GM19397 (cell line): ENCODE measurements around the gene HERC4.

ENCODE experiments used
- ATAC-seq: cut with Tn5 transposase; IDR thresholded peaks from one replicate; pipeline ENCODE4 v1.9.1; 2021; ENCODE audit warnings: mild to moderate bottlenecking, moderate library complexity; ENCODE audit not compliant: unreplicated experiment

HERC4 gene, protein sequence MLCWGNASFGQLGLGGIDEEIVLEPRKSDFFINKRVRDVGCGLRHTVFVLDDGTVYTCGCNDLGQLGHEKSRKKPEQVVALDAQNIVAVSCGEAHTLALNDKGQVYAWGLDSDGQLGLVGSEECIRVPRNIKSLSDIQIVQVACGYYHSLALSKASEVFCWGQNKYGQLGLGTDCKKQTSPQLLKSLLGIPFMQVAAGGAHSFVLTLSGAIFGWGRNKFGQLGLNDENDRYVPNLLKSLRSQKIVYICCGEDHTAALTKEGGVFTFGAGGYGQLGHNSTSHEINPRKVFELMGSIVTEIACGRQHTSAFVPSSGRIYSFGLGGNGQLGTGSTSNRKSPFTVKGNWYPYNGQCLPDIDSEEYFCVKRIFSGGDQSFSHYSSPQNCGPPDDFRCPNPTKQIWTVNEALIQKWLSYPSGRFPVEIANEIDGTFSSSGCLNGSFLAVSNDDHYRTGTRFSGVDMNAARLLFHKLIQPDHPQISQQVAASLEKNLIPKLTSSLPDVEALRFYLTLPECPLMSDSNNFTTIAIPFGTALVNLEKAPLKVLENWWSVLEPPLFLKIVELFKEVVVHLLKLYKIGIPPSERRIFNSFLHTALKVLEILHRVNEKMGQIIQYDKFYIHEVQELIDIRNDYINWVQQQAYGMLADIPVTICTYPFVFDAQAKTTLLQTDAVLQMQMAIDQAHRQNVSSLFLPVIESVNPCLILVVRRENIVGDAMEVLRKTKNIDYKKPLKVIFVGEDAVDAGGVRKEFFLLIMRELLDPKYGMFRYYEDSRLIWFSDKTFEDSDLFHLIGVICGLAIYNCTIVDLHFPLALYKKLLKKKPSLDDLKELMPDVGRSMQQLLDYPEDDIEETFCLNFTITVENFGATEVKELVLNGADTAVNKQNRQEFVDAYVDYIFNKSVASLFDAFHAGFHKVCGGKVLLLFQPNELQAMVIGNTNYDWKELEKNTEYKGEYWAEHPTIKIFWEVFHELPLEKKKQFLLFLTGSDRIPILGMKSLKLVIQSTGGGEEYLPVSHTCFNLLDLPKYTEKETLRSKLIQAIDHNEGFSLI

DNA sequence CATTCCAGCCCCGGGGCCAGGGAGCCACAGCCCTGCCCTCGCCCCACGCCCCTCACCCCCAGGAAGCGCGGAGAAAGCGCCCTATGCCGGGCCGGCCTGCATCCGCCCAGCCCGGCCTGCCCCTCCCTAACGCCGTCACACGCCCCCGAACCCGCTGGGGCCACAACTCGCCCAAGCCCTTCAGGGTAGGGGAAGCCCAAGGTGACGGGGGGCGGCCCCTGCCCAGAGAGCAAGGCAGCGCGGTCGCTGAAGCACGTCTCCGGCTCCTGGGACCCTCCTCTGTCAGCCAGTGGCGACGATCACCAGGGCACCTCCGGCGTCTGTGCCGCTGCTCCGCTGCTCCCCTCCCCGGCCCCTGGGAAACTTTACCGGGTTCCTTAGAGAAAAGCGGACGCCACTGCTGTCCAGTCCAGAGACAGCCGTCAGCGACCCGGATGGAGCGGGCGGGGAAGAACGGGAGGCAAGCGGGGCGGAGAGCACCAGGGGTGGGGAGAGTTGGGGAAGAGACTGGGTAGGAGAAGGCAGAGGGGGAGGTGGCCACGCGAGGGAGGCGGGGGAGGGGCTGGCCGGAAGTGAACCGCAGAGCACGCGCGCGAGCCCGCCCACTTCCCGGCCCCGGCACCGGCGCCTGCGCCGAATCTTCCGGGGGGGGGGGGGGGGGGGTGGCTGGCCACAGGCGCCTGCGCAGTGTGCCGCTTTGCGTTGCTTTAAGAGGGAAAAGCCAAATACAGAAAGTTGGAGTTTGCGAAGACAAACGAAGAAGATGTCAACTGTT lies at the start of gene HERC4:
TSS of gene HERC4 (minus strand) at position 509 of the 775 bp plus-strand sequence. CDS start 2,175 bp downstream, outside the sequence.
- ATAC-seq, result peak; percentile 95

DNA sequence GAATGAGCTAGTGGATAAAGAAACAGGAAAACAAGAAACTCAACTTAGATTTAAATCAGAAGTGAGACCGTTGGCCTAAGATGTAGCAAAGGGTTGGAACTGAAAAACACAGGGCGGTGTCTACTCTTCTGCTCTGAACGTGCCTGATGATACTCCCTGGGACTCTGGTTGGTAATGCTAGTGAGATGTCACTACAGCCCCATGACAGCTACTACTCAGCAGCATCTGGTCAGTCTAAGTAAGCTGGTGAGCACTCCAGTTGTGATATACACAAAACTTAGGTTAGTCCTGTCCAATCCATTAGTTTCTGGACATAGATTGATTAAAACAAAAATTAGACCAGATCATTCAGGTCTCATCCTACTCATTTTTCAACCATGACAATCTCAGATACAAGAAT lies 49.6 kb upstream of the HERC4 start:
- ATAC-seq, result no peak

DNA sequence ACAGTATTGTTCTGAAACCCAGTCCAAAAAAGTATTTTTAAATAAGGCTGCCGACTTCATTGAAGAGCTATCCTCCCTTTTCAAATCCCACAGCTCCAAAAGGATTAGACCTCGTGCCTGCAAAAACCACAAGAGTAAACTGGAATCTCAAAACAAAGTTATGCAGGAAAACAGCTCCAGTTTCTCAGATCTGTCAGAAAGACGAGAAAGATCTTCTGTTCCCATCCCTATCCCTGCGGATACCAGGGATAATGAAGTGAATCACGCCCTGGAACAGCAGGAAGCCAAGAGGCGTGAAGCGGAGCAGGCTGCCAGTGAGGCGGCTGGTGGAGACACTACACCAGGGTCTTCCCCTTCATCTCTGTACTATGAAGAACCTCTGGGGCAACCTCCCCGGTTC lies 46.8 kb upstream of the HERC4 start:
- no peak for ATAC-seq

DNA sequence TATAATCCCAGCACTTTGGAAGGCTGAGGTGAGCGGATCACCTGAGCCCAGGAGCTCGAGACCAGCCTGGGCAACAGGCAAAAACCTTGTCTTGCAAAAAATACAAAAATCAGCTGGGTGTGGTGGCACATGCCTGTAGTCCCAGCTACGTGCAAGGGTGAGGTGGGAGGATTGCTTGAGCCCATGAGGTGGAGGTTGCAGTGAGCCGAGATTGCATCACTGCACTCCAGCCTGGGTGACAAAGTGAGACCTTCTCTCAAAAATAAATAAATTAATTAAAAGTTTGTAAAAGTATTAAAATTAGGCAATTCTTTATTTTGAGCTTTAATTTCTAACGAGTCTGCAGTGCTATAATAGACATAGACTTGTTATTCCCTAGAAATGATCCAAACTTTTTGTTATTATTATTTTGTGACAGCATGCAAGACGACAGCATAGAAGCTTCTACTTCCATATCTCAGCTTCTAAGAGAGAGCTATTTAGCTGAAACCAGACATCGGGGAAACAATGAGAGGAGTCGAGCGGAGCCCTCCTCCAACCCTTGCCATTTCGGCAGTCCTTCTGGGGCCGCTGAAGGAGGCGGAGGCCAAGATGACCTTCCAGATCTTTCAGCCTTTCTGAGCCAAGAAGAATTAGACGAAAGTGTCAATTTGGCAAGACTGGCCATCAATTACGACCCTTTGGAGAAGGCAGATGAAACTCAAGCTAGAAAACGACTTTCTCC lies 46.1 kb upstream of the HERC4 start:
- no peak for ATAC-seq

DNA sequence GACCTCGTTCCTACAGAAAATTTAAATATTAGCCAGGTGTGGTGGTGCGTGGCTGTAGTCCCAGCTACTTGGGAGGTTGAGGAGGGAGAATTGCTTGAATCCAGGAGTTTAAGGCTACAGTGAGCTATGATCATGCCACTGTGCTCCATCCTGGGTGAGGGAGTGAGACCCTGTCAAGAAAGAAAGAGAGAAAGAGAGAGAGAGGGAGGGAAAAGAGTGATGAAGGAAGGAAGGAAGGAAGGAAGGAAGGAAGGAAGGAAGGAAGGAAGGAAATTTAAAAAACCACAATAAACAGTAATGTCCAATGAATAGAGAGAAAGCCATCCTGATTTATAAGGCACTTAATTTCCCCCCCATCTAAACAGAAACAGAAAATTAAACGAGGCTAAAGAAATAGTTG lies 43.6 kb upstream of the HERC4 start:
- ATAC-seq, result no peak

DNA sequence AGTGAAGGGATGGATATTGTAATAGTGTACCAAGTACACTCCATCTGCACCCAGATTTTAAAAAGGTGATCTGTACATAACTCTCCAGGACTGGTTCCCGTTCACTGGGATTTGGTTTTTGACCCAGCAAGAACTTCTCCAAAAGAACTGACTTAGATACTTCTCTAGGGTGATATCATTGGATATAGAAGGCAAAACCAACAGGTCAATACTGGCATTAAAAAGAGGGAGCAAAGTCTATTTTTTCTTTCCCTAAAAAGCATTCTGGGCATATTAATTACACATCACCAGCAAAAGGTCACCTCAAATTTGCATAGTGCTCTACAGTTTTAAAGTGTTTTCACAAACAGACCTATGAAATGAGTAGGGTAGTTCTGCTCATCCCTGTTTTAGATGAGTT lies 37.8 kb upstream of the HERC4 start:
- no peak for ATAC-seq

DNA sequence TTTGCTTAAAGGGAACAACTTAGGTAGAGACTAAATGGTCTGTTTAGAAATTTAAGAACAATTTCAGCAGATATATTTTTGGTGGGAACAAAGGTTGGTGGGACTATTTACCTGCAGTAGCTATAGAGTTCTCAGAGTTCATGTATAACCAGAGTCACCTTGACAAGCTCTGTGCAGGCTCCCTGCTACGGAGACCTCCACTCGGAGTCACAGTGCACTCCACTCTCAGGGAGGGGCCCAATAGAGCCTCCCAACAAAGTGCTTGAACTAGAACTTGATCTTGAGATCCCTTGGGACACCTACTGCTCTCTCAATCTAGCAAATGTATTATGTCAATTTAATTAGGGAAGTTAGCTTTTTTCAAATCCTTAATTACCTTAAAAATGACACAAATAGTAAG lies 36.5 kb upstream of the HERC4 start:
- no peak for ATAC-seq

DNA sequence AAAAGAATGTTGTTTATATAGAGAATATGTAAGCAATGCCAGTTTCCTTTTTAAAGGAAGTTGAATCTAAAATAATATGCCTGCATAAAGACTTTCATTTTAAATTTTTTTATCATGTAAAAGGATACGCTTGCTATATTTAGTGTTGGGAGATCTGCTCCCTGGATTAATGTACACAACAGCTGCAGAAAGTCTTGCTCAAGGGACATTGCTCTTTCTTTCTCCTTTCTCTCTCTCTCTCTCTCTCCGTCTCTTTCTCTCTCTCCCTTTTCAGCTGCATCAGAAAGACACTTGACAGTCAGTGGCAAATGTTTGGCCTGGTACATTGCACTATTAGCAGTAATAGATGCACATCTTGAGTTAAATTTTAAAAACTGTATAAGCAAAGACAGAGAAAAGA lies 34.9 kb upstream of the HERC4 start:
- no peak for ATAC-seq

DNA sequence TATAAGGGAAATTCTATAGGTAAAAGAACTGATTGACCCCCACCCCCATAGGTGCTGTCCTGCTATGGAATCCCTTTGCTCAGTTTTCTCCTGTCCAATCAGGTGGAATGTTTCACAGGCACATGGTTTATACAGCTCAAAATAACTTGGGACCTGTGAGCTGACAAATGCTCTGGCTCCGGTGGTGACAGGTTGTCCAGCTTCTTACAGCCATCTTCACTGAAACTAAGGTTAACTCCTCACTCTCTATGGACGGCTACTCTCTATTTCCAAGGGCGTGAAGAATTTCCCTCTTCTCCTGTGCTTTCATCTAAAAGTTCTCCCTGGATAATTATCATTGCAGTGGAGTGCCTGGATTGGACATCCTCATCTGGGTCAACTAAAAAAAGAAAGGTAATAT lies 34.2 kb upstream of the HERC4 start, which contains the start of gene MYPN:
TSS of gene MYPN (plus strand) at position 158 of the 400 bp plus-strand sequence. CDS start 11,951 bp downstream, outside the sequence.
- ATAC-seq, result no peak

DNA sequence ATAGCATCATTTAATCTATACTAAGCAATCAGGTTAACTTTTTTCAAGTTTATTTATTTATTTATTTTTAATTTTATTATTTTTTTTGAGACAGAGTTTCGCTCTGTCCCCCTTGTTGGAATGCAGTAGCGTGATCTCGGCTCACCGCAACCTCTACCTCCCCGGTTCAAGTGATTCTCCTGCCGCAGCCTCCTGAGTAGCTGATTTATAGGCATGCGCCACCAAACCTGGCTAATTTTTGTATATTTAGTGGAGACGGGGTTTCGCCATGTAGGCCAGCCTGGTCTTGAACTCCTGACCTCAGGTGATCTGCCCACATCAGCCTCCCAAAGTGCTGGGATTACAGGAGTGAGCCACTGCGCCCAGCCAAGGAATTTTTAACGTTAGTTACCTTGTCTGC lies 33.6 kb upstream of the HERC4 start:
- no peak for ATAC-seq

DNA sequence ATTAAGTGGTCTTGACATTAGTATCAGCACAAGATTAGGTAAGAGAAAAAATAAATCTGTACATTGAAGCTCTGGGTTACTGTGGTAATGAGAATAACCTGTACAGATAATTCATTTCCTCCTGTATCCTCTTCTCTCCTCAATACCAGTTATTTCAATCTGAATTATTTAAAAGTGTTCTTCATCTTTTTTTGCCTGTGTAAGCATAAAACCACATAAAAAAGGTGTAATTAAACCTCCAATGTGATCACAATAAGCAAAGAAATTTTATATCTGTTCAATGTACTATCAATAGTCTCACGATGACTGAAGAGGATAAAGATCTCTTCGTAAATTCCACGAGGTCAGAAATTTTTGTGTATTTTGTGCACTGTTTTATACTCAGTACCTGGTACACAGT lies 33.0 kb upstream of the HERC4 start:
- ATAC-seq, result no peak

DNA sequence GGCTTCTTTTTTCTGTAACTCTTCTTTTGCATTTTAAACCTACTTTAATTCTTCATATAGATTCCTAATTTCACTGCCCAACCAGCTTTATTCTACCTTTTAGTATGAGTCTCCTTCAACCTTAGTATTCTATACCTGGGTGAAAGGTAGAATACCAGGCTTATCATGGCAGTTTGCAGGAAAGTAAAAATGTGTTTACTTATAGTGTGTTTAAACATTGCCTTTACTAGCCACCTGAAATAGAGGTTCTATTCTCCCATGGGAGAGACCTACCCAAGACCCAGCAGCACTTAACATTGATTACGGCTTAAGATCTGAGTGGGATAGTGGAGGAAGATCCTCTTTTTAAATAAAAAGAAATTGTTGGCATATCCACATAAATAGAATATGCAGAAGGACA lies 32.6 kb upstream of the HERC4 start:
- ATAC-seq, result no peak

DNA sequence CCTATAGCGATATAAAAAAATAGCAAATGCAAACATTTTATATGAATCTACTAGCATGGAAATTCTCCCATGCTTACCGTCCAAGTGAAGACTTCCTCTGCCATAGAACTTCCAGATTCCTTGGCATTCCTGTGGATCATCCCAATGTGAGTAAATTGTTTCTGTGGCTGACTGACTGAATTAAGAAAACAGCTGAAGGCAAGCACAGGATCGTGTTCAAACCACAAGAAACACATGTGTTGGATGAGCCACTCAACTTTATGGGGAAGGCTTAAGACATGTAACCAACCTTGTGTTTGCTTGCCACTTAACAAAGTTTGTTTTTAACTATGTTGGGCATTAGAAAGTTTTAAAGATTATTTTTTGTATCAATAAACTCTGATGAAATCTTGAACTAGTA lies 31.6 kb upstream of the HERC4 start:
- no peak for ATAC-seq

DNA sequence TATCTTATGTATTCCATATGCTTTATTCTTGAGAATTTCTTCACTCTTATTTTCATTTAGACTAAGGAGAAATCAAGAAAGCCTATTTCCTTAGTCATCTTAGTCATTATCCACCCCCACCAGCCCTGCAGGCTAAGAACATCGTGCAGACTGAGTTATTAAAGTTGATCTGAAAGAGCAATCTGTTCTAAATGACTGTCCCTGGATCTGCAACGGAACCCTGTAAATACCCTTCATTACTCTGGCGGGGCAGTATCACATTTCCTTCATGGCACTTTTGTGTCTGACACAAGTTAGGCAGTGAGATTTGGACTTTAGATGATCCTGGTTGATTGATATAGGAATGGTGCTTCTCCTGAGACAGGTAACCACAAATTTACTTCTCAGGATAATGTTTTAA lies 30.7 kb upstream of the HERC4 start:
- ATAC-seq, result no peak

DNA sequence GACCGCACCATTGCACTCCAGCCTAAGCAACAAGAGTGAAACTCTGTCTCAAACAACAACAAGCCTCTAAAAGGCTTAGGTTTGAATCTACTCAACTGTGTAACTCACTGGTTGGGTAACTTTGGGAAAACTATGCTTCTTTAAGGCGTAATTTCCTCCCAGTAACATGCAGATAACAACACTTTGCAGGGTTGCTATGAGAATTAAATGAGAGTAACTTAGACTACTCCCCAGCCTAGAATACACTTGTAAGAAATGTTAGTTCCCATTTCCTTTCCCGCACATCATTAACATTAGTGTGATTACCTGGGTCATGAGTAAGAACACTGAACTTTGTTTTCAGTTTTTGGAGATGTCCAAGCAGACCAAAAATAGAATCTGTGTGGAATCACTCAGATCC lies 28.8 kb upstream of the HERC4 start:
- no peak for ATAC-seq

DNA sequence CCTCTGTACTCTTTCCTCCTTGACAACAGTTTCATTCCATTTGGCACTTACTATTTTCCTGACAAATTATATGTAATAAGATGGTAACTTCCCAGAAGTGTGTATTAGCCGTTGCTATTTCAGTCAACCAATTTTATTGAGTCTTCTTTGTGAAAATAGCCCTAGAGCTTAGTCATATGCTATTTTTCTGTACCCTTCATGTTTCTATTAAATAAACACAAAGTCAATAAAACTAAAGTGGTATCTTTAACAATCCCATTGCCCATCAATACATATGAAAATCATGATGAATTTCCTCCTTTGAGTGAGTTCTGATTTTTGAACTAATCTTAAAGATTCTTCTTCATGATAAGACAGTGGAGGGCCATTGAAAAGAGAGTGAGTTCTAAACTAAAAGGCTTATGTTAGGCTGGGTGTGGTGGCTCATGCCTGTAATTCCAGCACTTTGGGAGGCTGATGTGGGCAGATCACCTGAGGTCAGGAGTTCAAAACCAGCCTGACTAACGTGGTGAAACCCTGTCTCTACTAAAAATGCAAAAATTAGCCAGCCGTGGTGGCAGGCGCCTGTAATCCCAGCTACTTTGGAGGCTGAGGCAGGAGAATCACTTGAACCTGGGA lies 28.3 kb upstream of the HERC4 start:
- no peak for ATAC-seq

DNA sequence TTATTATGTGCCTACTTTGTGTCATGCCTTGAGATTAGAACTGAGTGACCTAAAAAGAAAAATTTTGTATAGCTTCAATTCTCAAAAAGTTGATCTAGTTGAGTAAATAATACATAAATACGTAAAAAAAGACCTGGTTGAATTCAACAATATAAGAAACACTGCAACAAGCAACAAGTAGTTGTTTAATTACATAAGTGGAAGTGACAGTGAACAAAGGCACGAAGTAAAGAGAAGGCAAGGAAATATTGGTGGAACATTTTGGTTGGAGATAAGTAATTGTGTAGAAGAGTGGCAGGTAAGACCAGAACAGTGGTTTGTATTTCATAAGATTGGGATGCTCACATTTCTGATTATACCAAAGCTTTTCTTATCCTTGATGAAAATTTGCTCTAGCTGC lies 26.0 kb upstream of the HERC4 start:
- no peak for ATAC-seq

DNA sequence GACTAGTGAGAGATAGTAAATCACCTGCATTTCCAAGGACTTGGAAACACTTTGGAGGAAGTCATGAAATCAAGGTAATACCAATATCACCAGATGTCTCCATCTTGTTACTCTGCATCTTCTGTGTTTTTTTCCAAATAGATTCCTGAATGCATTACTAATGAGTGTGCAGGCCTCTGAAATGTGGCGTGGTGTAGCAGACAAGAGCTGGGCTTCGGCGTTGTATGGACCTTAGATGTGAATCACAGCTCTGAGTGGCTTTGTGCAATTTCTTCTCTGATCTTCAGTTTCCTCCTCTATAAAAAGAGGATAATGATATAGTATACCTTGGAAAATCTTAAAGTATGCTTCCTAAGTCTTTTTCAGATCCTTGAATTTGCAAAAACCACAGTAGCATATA lies 24.7 kb upstream of the HERC4 start:
- no peak for ATAC-seq

DNA sequence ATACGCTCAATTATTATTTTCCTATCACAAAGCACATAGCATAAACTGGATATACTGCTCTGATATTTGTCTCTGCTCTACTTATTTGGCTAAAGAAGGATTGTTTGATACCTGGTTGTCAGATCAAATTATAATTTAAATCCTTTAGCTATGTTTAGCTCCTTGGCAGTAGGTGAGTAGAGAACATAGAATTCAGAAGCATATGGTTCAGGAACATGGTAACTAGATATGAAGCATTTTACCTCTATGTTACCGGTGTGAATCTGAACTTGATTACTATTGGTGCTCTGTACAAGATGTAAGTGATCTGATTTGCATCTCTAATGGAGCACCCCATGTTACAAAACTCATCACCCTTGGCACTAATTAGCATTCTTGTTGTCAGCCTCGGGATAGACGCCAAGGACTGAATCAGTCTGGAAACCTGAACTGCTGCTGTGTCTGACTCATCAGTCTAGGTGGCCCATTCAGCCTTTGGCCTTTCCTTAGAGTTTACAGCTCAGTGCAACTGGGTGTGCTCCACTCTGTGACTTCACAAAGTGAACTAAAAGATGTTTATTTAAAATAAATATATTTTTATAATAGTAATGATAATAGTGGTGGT lies 21.9 kb upstream of the HERC4 start:
- no peak for ATAC-seq
